Adrenal gland (tissue), 5 donors: Measurements from ENCODE around the gene STK32A.

ENCODE experiments used
- CTCF ChIP-seq, 6 experiments: fragments of 450-650 bp in 4 of 6; fragments of 200-600 bp in 2 of 6; sonication (generic) in 1 of 6; IDR thresholded peaks; 1 replicate in 5 of 6; 2 replicates in 1 of 6; pipeline versions ENCODE4 v1.5.1 to v1.8.0; 2016 to 2021; ENCODE audit warnings: antibody characterized with exemption in 6 of 6, mild to moderate bottlenecking in 2 of 6, moderate library complexity in 1 of 6
- POLR2A ChIP-seq, 2 donors: fragments of 450-650 bp; IDR thresholded peaks; one replicate each; pipeline ENCODE4 v1.6.1; 2017; ENCODE audit warnings: antibody characterized with exemption in 2 of 2, mild to moderate bottlenecking in 2 of 2, moderate library complexity in 1 of 2
- donor health status: DM: no; HTN: no; CAD: no.

DNA sequence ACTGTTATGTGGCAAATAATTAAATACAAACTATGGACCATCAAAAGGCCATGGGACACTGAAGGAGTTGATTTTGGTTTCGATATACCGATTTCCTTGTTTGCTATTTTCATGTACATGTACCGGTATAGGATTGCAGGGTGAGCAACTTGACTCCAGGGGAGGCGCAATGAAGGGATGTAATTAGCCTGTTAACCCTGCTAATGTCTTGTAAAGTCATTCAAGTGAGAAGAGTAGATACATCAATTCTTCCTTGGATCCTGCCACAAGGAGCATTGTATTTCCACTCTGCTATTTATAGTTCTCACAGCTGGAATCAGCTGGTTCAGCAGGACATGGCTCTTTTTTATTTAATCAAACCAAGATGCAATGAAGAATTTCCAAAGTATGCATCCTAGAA, 102.0 kb downstream of the STK32A start:
- TF ChIP-seq CTCF (IDR thresholded peaks at IDR 0.05) (no peak), POLR2A (IDR thresholded peaks at IDR 0.05) (no peak)
